NCI-H345 treated with DMSO at 0.1 percent for 48 hours (cell line): ENCODE measurements around the gene RNF34.
"Not testable (repeated sequence)": the region's sequence is repeated elsewhere in the genome, so short reads cannot be mapped to it uniquely, and the experiment has no call there.

Experiments used
- DNase-seq: peaks from one replicate; lab custom pipeline; 2025; ENCODE audit not compliant: unreplicated experiment; lab: John Stamatoyannopoulos, UW

Gene RNF34

GRCh38 chr12:121399391-121400331 lies at the start of gene RNF34:
Gene RNF34 (plus strand): TSS chr12:121400118. CDS start chr12:121400213, 95 bp downstream.
- DNase-seq, result peak; percentile 97

- peak; percentile 97 for DNase-seq
These were observed 47.9 kb upstream of the RNF34 start, which contains the start of gene ANAPC5 for GRCh38 chr12:121351820-121352681. Gene ANAPC5 (minus strand): TSS chr12:121352411. CDS start chr12:121352340, 71 bp downstream.

DNA sequence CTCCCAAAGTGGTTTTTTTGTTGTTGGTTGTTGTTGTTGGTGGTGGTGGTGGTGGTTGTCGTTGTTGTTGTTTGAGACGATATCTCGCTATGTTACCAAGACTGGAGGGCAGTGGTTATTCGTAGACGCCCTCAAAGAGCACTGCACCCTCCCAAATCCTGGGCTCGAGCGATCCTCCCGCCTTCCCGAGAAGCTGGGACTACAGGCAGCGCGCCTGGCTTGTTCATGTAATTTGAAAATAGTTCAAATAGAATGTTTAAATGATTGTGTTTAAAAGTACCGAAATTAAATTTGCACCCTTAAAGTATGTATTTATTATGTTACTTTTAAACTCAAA lies 47.3 kb upstream of the RNF34 start:
- peak; percentile 77 for DNase-seq

DNA sequence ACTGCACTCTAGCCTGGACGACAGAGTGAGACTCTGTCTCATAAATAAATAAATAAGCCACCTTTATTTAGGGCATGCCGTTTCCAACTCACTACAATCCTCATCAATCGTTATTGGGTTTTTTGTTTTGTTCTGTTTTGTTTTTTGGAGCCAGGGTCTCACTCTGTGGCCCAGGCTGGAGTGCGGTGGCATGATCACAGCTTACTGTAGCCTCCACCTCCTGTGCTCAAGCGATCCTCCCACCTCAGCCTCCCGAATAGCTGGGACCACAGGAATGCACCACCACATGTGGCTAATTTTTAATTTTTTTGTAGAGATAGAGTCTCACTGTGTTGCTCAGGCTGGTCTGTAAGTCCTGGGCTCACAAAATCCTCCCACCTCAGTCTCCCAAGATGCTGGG lies 44.1 kb upstream of the RNF34 start:
- no peak for DNase-seq

DNA sequence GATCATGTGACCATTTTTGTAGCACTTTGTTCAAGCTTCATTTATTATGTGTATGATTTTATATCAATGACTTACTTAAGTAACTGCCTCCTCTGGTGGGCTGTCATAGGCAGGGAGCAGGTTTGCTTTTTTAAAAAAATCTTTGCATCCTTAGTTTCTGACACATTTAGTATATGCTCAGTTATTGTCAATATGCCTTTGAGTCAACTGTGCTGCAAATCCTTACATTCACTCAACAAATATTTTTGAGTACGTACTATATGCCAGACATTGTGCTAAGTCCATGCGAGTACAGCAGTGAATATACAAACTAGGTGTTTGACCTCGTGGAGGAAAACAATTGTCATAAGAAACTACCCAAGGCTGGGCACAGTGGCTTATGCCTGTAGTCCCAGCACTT lies 43.3 kb upstream of the RNF34 start:
- no peak for DNase-seq

DNA sequence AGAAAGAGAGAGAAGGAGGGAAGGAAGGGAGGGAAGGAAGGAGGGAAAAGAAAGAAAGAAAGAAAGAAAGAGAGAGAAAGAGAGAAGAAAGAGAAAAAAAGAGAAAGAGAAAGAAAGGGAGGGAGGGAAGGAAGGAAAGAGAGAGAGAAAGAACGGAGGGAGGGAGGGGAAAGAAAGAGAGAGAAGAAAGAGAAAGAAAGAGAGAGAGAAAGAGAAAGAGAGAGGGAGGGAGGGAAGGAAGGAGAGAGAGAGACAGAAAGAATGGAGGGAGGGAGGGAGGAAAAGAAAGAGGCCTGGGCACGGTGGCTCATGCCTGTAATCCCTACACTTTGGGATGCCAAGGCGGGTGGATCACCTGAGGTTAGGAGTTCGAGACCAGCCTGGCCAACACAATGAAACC lies 42.6 kb upstream of the RNF34 start:
- no peak for DNase-seq

DNA sequence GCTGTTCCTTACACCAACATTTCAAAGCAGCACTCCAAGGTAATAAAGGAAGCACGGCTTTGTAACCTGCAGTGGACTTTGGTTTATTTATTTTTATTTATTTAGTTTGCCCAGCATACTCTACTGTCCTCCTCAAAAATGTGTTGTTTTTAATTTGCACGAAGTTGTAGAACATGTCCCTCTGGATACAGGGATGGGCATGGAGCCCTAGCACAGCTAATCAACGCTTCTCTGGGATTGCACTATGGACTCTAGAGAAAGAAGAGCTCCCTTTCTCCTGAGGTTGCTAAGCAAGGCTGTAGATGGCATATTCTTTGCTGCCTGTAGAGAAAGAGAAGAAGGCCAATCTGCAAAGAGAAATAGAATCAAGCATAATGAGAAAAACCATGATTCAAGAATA lies 41.8 kb upstream of the RNF34 start:
- DNase-seq, result no peak

- no peak for DNase-seq
These were observed 35.2 kb upstream of the RNF34 start for GRCh38 chr12:121364683-121365121.

GRCh38 chr12:121365416-121366062 lies 34.4 kb upstream of the RNF34 start:
- no peak for DNase-seq

DNA sequence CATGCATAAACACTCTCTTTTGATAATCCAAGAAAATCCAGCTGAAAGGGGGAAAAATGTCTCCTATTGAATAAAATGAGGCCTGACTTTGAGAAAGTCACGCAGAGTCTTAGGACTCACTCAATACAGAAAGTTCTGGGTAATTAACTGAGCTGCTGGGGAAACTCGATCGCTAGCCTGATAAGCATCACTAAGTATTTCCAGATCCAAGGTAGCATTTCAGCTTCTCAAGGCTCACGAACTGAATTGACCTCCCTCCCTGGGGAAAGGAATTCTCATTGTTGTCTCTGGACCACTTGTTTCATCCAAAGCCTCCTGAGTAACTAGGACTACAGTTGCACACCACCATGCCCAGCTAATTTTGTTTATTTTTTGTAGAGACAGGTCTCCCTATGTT lies 33.9 kb upstream of the RNF34 start:
- no peak for DNase-seq

DNA sequence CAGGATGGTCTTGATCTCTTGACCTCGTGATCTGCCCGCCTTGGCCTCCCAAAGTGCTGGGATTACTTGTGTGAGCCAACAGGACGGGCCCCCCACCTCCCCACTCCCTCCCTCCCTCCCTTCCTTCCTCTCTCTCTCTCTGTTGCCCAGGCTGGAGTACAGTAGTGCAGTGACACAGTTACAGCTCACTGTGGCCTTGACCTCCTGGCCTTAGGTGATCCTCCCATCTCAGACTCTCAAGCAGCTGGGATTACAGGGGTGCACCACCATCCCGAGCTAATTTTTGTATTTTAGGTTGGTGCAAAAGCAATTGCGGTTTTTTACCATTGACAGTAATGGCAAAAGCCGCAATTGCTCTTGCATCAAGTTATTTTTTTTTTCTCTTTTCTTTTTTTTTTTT lies 28.5 kb upstream of the RNF34 start:
- DNase-seq, result no peak

GRCh38 chr12:121373755-121374154 lies 26.2 kb upstream of the RNF34 start:
- no peak for DNase-seq

GRCh38 chr12:121374336-121374735 lies 25.6 kb upstream of the RNF34 start:
- DNase-seq, result not testable (repeated sequence)

DNA sequence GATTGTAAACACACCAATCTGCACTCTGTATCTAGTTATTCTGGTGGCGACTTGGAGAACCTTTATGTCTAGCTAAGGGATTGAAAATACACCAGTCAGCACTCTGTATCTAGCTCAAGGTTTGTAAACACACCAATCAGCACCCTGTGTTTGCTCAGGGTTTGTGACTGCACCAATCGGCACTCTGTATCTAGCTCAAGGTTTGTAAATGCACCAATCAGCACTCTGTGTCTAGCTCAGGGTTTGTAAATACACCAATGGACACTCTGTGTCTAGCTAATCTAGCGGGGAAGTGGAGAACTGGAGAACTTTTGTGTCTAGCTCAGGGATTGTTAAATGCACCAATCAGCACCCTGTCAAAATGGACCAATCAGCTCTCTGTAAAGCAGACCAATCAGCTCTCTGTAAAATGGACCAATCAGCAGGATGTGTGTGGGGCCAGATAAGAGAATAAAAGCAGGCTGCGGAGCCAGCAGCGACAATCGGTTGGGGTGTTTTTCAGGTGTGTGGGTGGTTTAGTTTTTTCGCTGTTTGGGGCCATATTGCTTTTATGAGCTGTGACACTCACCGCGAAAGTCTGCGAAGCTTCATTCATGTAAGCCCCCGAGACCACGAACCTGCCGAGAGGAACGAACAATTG lies 24.9 kb upstream of the RNF34 start:
- not testable (repeated sequence) for DNase-seq

DNA sequence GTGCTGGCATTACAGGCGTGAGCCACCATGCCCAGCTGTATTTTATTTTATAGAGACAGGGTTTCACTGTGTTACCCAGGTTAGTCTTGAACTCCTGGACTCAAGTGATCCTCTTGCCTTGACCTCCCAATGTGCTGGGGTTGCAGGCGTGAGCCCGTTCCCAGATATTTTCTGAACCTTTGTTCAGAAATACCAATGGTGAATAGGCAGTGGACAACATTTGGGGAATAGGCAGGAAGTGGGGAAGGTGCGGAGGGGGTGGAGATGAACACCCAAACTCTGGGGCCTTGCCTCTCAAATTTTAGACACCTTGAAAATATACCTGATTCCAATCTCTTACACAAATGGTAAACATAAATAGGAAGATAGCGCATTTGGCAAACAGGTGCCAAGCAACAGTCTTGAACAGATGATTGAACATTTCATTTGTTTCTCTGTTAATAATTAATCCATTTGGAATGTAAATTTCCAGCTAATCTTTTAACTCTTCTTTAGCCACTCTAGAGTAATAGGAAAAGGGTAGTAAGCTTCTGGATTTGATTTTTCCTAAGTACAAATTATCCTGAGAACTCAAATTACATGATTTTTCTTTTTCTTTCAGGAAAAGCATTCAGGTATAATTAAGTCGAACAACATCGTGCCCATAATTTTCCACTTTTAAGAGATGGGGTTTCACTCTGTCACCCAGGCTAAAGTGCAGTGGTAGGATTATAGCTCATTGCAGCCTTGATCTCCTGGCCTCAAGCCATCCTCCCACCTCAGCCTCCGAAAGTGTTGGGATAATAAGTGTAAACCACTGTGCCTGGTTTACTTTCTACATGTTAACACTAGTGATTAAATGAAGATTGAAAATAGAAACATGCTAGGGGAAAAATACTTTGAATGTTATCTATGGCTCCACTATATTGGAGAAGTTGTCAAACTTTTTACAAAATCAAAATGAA lies 22.9 kb upstream of the RNF34 start:
- no peak for DNase-seq

DNA sequence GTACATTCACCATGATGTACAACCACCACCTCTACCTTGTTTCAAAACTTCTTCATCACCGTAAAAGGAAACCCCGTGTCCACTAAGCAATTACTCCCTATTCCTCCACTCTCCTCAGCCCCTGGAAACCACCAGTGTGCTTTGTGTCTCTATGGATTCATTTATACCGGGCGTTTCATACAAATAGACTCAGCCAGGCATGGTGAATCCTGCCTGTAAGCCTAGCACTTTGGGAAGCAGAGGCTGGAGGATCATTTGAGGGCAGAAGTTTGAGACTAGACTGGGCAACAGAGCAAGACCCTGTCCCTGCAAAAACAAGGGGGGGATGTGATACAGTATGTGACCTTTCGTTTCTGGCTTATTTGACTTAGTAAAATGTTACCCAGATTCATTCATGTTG lies 21.2 kb upstream of the RNF34 start:
- DNase-seq, result no peak

DNA sequence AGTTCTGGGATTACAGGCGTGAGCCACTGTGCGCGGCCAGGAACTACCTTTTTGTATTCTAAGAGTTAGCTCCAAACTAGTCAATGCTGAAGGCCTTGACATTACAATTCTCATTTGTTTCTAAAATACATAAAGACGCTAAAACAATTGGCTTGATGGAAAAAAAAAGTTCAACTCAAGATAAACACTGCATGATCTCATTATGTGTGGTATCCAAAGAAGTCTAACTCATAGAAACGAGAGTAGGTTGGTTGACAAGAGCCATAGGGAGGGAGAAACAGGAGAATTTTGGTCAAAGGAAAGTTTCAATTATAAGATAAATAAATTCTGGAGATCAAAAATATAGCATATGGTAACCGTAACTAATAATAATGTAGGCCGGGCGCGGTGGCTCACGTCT lies 20.0 kb upstream of the RNF34 start:
- no peak for DNase-seq

DNA sequence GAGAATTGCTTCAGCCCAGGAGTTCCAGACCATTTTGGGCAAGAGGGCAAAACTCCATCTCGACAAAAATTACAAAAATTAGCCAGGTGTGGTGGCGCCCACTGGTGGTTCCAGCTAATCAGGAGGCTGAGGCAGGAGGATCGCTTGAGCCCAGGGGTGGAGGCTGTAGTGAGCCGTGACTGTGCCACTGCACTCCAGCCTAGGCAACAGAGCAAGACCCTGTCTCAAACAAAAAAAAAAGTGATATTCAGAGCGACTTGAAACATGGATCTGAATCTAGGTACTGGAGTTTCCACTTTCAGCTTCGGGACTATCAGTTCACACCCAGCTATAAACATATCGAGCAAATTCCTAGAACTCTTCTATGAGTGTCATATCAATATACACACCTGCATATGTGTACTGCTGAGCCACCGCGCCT lies 16.3 kb upstream of the RNF34 start:
- no peak for DNase-seq

- DNase-seq, result not testable (repeated sequence)
These were observed 15.0 kb upstream of the RNF34 start for GRCh38 chr12:121384891-121385290.
